Left renal pelvis (tissue), 4 donors: ENCODE measurements around the gene COX17. TPM values are rescaled to one million over a fixed set of nuclear protein-coding genes. Genes with fewer than 3 reads are reported as not detected.

Source experiments
- DNase-seq, 4 donors: peaks; one replicate each; pipeline ENCODE4 v3.0.0-alpha.2; 2013; ENCODE audit warnings: low read depth in 4 of 4, low spot score in 3 of 4
- polyA plus RNA-seq, 4 donors: library from polyadenylated mRNA; unstranded; fragments of 120-200 nt; gene quantifications; one replicate each; pipeline ENCODE4 v1.2.1, GENCODE V29; 2013; ENCODE audit not compliant: insufficient read length in 4 of 4

The COX17 gene
- polyA plus RNA-seq, 4 donors, result 20.7 to 64.0 (median 48.0) TPM

GRCh38 chr3:119647171-119647570, 30.0 kb downstream of the COX17 start:
- peak in 1 of 4 donors; percentile 48 for DNase-seq

- DNase-seq, result no peak
These were observed 31.4 kb downstream of the COX17 start for GRCh38 chr3:119645813-119646212.

- no peak for DNase-seq
These were observed 32.7 kb downstream of the COX17 start for GRCh38 chr3:119644481-119644880.

GRCh38 chr3:119643528-119643927, 33.7 kb downstream of the COX17 start:
- no peak for DNase-seq

- no peak for DNase-seq
These were observed 34.3 kb downstream of the COX17 start for GRCh38 chr3:119642746-119643473.

GRCh38 chr3:119641416-119641815, 35.8 kb downstream of the COX17 start:
- no peak for DNase-seq

DNA sequence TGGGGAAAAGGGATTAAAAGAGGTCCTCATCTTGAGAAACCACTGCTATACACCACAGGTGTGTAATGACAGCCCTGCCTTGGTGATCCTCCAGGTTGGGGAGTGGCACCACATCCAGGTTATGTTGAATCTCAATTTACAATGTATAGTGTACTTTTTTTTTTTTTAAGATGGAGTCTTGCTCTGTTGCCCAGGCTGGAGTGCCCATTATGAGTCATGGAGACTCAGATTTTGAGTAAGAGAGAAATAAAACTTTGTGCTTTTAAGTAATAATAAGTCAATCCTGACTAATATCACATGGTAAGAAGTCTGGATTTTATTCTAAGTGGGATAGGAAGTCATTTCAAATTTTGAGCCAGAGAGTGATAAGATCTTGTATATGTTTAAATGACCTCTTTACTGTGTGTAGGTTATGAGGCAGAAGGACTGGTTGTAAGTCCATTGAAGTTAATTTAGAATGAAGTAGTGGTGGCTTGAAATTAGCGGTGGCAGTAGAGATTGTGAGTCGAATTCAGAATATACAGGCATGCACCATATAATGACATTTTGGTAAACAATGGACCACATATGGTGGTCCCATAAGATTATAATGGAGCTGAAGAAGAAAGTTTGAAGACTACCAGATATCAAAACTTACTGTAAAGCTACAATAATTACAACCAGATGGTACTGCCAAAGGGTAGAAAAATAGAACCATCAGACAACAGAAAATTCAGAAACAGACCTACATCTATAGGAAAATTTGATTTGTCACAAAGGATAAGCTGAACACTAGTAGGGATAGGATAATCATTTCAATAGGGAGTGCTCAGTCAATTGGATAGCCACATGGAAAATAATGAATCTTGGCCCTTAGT, 37.5 kb downstream of the COX17 start:
- no peak for DNase-seq

GRCh38 chr3:119637679-119638477, 39.3 kb downstream of the COX17 start:
- DNase-seq, result no peak

- no peak for DNase-seq
These were observed 40.2 kb downstream of the COX17 start for GRCh38 chr3:119636891-119637611.

DNA sequence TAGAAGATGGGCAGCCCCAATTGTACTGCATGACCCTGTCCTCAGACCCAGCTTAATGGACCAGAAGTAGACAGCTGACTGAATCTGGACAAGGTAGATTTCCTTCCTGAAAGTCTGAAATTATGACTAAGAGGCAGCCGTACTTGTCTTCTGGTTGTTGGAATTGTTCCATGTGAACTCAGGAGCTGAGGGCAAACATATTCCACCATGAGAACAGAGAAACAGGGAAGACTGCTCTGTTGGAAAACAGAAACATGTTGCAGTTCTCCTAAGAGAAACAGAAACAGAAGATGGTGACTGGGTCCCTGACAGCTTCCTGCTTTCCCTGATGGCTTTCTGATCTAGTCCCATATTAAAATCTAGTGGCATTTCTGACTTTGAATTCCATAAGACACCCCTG, 41.0 kb downstream of the COX17 start:
- no peak for DNase-seq

GRCh38 chr3:119635719-119636118, 41.5 kb downstream of the COX17 start:
- DNase-seq, result no peak

DNA sequence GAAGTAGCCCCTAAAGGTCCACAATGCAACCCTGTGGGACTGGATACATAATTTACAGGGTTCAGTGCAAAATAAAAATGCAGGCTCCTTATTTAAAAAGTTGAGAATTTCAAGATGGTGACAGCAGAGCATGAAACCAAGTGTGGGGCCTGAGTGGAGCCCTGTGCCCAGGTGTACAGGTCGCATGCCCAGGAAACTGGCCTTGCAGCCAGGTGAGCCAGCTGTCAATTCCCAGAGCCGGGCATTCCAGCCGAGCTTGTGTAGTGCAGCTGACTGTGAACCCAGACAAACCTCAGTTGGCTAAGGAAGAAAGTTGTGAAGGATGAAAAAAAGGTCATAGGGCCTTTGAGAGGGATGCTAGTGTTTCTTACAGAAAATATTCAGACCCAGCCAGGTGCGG, 44.4 kb downstream of the COX17 start:
- DNase-seq, result no peak

GRCh38 chr3:119632216-119632615, 45.0 kb downstream of the COX17 start:
- no peak for DNase-seq

GRCh38 chr3:119631516-119631915, 45.7 kb downstream of the COX17 start:
- no peak for DNase-seq

DNA sequence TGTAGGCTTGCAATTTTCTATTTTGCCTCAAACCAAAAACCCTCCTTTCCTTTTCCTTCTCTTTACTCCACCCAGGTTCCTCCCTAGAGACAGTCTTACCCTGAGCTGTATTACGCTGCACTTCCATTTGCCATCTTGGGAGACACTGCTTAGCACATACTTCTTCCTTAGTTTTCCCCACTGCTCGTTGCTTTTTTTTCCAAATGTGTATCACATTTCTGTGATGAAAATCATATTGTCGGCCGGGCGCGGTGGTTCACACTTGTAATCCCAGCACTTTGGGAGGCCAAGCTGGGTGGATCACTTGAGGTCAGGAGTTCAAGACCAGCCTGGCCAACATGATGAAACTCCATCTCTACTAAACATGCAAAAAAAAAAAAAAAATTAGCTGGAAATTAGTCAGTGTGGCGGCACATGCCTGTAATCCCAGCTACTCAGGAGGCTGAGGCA, 46.3 kb downstream of the COX17 start:
- no peak for DNase-seq

- DNase-seq, result no peak
These were observed 46.9 kb downstream of the COX17 start for GRCh38 chr3:119630128-119630879.

DNA sequence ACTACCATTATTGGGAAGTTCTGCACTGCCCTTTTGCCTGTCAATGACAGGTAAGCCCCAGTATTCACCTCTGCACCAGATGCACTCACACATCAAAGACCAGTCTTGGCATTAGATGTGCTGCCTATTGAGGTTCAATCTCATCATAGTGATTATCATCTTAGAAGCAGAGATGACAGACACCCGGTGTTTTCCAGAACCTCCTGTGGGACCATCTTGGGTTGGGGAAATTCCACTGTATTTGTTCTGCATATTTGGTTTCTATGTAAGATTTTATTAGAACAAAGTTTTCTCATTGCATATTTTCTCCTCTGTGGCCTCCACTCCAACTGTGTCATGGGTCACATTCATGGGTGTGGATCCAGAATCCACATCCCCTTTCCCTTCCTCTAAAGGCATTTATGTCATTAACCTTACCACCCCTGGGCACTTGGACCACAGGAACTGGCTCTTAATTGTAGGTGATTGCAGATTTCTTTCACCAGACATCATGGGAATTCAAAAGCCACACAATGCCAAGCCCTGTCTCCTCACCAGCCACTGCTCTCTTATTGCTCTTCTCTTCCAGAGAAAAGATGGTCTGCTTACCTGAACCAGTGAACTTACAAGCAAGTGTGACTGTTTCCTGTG, 48.3 kb downstream of the COX17 start:
- no peak for DNase-seq

- DNase-seq, result no peak
These were observed 48.8 kb downstream of the COX17 start for GRCh38 chr3:119628390-119628789.

DNA sequence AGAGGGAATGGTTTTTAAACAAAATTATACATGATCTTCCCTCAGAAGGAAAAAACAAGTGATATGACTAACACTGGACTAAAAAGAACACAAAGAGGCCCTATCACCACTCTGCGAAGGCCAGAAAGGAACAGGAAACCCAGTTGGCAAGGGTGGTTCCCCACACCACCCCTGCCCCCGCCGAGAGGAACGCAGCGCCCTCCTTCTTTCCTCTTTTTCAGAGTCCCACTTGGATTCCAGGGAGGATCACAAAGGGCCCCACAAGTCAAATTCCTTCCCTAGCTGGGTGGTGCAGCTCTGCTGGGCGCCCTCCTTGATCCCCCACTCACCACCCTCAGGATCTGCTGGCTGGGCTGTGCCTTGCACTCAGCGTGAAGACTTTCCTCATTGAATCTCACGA, 49.7 kb downstream of the COX17 start:
- DNase-seq, result no peak
